ENCODE measurements around the gene UBN1. TPM values are rescaled to one million over a fixed set of nuclear protein-coding genes. Genes with fewer than 3 reads are reported as not detected.

UBN1 gene
- total RNA-seq, 1 experiment from 2014 or later: 48.3 TPM

DNA sequence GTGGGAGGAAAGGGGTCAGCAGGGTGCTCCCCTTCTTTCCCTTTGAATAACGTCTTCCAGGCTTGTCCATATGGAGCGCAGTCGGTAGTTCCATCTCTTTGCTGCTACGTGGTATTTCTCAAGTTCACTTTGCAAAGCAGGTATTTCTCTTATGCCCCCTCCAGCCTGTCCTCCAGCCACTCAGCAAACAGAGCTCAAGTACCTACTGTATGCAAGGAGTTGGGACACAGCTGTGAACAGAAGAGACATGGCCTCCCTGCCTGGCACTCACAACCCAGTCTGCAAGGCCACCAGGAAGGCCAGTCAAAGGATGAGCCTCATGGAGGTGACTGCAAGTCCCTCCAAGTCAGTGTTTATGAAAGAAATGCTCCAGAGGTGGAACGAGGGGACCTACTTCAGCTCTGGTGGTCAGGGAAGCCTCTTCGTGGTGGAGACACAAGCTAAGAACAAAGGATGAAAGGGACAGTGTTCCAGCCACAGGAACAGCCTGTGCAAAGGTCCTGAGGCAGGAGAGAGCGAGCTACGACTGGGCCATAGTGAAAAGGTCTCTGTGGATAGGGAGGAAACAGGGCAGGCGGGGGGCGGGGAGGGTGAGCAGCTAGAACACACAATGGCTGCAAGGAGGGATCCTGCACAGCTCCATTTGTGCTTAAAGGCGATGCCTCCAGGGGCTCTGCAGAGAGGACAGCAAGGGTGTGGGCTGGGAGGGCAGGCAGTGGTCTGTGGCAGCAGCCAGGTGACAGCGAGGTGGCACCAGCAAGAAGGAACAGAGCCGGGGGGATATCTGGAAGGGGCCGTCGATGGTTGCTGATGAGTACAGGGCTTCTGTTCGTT lies 57.0 kb downstream of the UBN1 start:
- DNase-seq (ENCODE audit: low read depth): no peak

DNA sequence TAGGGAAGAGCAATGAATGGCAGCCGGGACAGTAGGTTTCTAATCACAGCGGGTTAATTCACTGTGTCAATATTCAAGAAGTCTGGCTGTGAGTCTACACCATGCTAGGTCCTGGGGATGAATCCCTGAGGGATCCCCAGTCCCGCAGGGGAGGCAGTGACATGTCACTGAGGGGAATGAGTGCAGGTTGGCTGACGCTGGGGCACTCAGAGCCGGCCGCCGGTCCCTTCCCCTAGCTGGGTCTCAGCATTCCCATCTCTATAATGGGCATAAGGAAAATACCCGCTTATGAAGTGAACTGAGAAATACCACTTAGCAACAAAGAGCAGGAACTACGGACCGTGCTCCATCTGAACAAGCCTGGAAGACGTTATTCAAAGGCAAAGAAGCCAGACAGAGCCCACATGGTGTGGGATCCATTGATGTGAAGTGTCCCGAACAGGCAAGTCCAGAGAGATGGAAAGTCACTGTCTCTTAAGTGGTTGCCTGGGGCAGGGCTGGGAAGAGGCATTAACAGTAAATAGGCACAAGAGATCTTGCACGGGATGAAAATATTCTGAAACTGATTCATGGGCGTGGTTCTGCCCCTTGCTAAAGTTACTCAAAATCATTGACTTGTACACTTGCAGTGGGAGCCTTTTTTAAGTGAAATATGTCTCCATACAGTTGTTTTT lies 57.8 kb downstream of the UBN1 start:
- no peak for DNase-seq (ENCODE audit: low read depth)

DNA sequence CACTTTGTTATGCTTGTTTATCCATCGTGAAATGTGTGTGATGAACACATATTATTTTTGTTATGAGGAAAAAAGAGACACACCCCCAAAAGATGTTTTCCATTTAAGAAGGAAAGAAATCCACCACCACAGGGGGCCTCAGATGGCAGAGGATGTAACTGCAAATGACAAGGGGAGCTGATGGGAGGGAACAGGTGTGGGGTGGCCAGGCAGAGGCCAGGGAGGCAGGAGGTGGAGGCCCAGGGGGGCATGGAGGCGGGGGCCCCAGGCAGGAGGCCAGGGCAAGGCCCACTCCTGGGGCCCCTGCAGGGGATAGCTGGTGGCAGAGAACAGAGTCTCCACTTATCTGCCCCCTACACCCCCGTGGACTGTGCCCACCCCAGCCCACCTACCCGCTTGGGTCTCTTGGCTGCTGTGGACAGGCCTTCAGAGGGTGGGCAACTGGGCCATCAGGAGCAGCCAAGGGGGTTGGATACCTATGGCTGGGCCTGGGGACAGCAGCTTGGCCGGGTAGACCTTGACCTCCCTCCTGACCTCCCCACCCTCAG lies 61.6 kb downstream of the UBN1 start:
- DNase-seq (ENCODE audit: low read depth): no peak

DNA sequence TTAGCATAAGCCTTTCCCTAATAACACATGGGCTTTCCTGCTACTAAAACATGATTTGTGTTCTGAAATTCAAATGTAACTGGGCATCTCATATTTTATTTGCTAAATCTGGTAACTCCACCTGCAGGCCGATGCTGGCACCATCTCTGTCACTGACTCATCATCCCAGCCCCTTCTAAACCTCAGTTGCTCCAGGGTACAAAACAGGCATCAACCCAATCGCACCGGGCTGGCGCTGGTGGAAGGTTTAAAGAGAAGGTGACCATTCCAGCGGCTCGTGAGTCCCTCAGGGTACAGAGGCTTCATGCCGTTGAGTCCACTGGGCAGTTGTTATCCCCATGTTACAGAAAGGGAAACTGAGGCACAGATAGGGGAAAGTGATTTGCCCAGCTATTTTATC lies 62.5 kb downstream of the UBN1 start:
- DNase-seq (ENCODE audit: low read depth): peak; percentile 35

DNA sequence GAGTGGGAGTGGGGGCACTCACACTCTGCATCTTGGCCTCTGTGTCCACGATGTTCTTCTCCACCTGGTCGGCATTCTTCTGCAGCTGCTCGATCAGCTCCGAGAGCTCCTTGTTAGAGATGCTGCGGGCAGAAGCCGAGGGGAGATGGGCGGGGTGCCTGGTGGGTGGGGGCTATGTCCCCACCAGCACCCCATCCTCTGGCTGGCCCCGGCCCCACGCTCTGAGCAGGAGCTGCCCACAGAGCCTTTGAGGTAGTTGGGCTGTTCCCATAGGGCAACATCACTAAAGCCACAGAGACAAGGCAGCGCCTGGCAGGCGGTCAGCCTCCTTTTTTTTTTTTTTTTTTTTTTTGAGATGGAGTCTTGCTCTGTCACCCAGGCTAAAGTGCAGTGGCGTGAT lies 63.5 kb downstream of the UBN1 start:
- no peak for DNase-seq (ENCODE audit: low read depth)

DNA sequence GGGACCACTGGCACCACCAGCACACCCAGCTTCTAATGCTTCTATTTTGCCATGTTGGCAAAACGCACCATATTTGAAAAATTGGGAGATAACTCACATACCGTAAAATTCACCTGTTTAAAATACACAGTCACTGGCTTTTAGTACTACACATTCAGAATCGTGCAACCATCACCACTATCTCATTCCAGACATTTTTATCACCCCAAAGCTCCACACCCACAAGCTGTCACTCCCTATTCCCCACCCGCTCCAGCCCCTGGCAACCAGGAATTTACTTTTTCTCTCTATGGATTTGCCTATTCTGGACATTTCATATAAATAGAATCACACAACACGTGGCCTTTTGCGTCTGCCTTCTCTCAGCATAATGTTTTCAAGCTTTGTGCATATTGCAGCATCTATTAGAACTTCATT lies 64.7 kb downstream of the UBN1 start:
- DNase-seq (ENCODE audit: low read depth): peak; percentile 18

DNA sequence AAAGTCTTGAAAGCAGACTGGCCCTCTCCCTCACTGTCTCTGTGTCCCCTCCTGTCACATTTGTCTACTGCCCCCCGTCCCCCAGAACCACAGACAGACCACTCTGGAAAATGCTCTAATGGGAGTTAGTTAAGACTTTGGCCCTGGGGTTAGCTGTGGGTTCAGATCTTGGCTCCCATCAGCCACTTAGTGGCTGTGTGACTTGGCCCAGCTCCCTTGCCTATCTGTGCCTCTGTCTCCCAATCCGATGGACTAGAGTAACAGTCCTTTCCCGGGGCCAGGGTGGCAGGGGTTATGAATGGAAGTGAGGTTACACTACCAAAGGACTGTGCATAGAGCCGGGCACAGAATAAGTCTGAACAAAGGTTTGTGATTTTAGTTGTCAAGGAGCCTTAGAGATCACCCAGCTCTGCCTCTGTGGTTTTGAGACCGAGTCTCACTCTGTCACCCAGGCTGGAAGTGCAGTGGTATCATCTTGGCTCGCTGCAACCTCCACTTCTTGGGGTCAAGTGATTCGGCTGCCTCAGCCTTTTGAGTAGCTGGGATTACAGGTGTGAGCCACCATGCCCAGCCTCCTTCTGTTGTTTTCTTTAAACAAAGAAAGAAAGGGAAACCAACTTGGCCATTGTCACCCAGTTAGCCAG lies 66.0 kb downstream of the UBN1 start:
- DNase-seq (ENCODE audit: low read depth): peak; percentile 47

DNA sequence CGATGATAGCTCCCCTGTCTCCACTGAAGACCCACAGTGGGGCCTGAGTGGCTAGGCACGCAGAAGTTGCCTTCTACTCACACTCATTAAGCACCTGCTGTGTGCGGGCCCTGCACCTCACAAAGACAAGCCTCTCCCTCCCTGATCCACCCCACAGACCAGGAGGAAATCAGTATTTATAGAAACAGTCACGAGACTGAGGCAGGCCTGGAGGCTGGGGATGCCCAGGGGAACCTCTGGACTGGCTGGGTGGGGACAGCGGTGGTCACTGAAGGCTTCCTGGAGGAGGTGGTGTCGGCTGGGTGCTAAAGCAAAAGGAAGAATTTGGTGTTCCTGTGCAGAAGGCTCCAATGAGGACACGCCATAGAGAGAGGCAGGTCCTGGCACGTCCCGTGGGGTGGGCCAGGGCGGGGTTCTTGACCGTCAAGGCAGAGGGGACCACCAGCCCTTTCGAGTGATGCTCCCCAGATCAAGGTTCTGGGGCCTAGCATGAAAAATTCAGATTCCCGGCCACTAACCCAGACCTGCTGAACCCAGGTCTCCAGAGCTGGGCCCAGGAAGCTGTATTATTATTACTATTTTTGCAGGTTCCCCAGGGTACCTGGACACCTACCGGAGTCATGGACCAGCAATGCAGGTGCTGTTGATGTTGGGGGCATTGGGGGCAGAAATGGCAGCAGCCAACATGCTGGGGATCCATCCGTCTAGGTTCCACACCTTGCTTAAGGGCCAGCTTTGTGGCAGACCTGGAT lies 66.7 kb downstream of the UBN1 start:
- DNase-seq (ENCODE audit: low read depth): no peak

- no peak for DNase-seq (ENCODE audit: low read depth)
Measured at GRCh38 chr16:4914528-4915225, 67.4 kb downstream of the UBN1 start.

- DNase-seq (ENCODE audit: low read depth): peak; percentile 98
Measured at GRCh38 chr16:4915226-4915761, 68.0 kb downstream of the UBN1 start.

- DNase-seq (ENCODE audit: low read depth): peak; percentile 57
Measured at GRCh38 chr16:4917117-4917516, 69.8 kb downstream of the UBN1 start.

- no peak for DNase-seq (ENCODE audit: low read depth)
Measured at GRCh38 chr16:4918781-4919251, 71.5 kb downstream of the UBN1 start.

- DNase-seq (ENCODE audit: low read depth): no peak
Measured at GRCh38 chr16:4920826-4921225, 73.5 kb downstream of the UBN1 start.

DNA sequence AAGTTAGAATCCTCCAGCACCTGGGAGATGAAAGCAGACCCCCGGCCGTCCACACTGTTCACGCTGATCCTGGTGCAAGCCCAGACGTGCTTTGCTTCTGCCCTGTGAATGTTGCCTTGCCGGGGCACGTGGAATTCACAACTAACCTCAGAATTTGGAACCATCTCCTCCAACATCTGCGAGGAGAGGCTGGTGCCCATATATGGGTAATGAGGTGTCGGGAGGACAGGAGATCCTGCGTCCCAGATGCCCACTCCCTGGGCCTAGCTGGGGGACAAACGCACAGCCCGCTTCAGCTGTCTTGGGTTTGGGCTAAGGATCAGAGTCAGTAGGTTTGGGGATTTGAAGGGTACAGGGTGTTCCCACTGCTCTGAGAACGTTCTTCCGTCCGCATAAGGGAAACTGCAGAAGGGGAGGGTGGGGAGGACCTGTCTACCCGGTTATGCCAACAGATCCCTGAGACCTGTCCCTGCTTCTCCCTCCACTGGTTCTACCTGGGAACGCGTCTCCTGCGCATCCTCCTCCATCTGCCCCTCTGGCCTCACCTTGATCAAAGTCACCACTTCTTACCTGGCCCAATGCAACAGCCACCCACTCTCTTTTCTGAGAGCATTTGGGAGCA lies 75.6 kb downstream of the UBN1 start:
- no peak for DNase-seq (ENCODE audit: low read depth)

DNA sequence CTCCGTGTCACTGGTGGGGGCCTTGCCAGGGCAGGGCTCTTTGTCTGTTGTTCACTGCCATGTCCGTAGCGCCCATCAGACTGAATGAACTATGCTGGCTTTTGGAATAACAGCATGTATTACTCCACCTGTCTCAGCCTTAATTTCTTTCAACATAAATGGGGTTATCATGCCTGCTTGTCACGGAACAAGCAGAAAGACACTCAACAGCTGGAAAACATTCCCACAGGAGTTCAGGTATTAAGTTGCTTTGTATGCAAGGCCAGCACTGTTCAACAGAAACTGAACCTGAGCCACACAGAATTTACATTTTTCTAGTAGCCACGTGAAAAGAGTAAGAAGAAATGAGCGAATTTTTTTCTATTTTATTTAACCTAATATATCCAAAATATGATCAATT lies 76.6 kb downstream of the UBN1 start:
- DNase-seq (ENCODE audit: low read depth): no peak

DNA sequence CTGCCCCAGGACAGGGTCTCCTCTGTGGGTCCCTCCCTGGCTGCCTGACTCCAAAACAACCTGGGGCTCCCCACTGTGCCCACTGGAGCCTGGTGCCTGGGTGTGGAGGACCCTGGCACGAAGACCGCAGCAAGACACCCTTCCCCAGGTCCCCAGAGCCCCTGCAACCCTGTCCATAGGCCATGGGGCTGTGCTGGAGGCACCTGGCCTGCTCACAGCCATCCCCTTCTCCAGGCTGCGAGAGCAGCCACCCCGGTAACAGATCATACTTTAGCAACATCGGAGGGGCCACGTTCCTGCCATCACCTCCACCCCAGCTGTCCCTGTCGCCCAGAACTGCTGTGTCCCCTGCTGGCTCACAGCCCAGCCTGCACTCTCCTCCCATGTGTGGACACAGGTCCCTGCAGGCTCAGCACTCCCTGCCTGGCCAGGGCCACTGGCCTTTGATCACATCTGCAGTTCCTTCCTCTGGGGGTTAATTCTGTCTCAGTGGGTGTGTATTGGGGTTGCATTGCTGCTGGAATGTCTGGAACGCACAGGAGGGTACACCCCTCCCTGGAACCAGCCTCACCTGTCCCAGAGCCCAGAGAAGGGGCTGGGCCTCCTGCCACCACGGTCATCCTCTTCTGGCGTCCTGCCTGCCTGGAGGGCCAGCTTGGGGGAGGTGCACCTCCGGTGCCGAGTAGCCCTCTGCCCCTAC lies 77.5 kb downstream of the UBN1 start:
- no peak for DNase-seq (ENCODE audit: low read depth)

- no peak for DNase-seq (ENCODE audit: low read depth)
Measured at GRCh38 chr16:4925293-4925607, 78.0 kb downstream of the UBN1 start.

DNA sequence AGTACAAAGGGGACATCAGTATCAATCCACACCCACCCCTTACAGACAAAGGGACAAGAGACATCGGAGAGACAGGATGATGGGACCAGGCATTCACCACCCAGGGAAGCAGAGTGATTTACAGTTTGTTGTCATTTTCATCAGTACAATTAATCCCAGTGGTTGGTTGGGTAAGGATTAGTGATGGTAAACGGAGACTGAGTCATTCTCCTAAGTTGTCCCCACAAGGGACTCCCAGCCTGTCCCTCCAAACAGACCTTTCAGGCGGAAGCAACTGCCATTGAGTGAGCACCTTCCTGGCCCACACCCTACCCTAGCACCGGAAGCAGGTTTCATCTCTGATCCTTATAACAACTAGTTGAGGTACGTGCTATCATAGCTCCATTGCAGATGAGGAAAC lies 78.5 kb downstream of the UBN1 start:
- DNase-seq (ENCODE audit: low read depth): peak; percentile 22

- DNase-seq (ENCODE audit: low read depth): no peak
Measured at GRCh38 chr16:4926928-4927327, 79.6 kb downstream of the UBN1 start.

DNA sequence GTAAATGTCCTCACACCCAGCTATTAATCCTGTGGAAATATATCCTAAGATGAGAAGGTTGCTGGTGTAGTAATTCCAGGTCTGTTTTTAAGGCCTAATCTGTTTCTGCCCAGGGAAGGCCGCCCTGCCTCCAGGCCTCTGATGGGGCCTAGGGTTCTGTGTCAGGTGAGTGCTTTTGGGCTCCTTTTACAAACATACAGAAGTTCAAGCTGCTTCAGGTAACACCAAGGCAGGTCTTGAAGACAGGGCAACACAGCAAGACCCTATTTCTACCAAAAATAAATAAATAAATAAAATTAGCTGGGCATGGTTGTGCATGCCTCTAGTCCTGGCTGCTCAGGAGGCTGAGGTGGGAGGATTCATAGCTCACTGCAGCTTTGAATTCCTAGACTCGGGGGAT lies 80.4 kb downstream of the UBN1 start:
- DNase-seq (ENCODE audit: low read depth): no peak

Data from M059J (cell line).